WTC11 (cell line): ENCODE results near the gene VWA5B1. TPM values are rescaled to one million over a fixed set of nuclear protein-coding genes. Genes with fewer than 3 reads are reported as not detected.

ENCODE experiments used
- ATAC-seq: fragments of 200-7000 bp; cut with Tn5 transposase; 2 replicates; pipeline ENCODE4 v1.10.0; 2021; ENCODE audit warnings: mild to moderate bottlenecking, moderate library complexity
- CTCF ChIA-PET: fragments of 300-600 bp; sonication (Branson Sonifier 250); formaldehyde crosslinking; loops from one replicate; lab custom pipeline; 2021; ENCODE audit warnings: antibody characterized with exemption; lab: Charles Lee
- POLR2A ChIA-PET: fragments of 350-600 bp; sonication (Branson Sonifier 250); formaldehyde crosslinking; loops from one replicate; lab custom pipeline; 2021; ENCODE audit warnings: antibody characterized with exemption; lab: Charles Lee
- DNase-seq: peaks from one replicate; pipeline ENCODE4 v3.0.0; 2021; ENCODE audit warnings: low spot score
- H3K27ac Mint-ChIP-seq: 2 replicates; pipeline ENCODE4 v1.8.0; 2021; ENCODE audit warnings: mixed read lengths
- H3K27me3 Mint-ChIP-seq: 2 replicates; pipeline ENCODE4 v1.8.0; 2021; ENCODE audit warnings: low read depth, mild to moderate bottlenecking, moderate library complexity, mixed read lengths
- H3K36me3 Mint-ChIP-seq: 2 replicates; pipeline ENCODE4 v1.8.0; 2021; ENCODE audit warnings: mixed read lengths
- H3K4me1 Mint-ChIP-seq: 2 replicates; pipeline ENCODE4 v1.8.0; 2022; ENCODE audit warnings: mixed read lengths
- H3K4me3 Mint-ChIP-seq: 2 replicates; pipeline ENCODE4 v1.8.0; 2021; ENCODE audit warnings: mild to moderate bottlenecking, moderate library complexity, mixed read lengths
- H3K9me3 Mint-ChIP-seq: 2 replicates; pipeline ENCODE4 v1.8.0; 2021; ENCODE audit warnings: mixed read lengths
- ATF1 ChIP-seq: sonication (generic); formaldehyde crosslinking; IDR thresholded peaks from 2 replicates; pipeline ENCODE4 v1.8.1; 2023; ENCODE audit warnings: mild to moderate bottlenecking, moderate library complexity, missing genetic modification reagents
- ETV6 ChIP-seq: sonication (generic); formaldehyde crosslinking; IDR thresholded peaks from 2 replicates; pipeline ENCODE4 v1.8.1; 2022; ENCODE audit warnings: mild to moderate bottlenecking, missing genetic modification reagents
- FOXJ3 ChIP-seq: sonication (generic); formaldehyde crosslinking; IDR thresholded peaks from 2 replicates; pipeline ENCODE4 v1.9.0; 2021; ENCODE audit warnings: missing genetic modification reagents, mild to moderate bottlenecking, borderline replicate concordance
- FOXK1 ChIP-seq: sonication (generic); formaldehyde crosslinking; IDR thresholded peaks from 2 replicates; pipeline ENCODE4 v1.8.0; 2022; ENCODE audit warnings: mild to moderate bottlenecking, moderate library complexity, missing genetic modification reagents
- FOXP1 ChIP-seq: sonication (generic); formaldehyde crosslinking; IDR thresholded peaks from 2 replicates; pipeline ENCODE4 v1.8.0; 2022; ENCODE audit warnings: missing genetic modification reagents, mild to moderate bottlenecking, moderate library complexity, borderline replicate concordance
- NFE2L1 ChIP-seq: sonication (generic); formaldehyde crosslinking; IDR thresholded peaks from 2 replicates; pipeline ENCODE4 v1.8.1; 2023; ENCODE audit warnings: missing genetic modification reagents
- RORB ChIP-seq: fragments of 250-450 bp; sonication (Bioruptor Pico); IDR thresholded peaks from 2 replicates; pipeline ENCODE4 v1.9.0; 2021; ENCODE audit warnings: mild to moderate bottlenecking
- SMAD3 ChIP-seq: sonication (generic); formaldehyde crosslinking; IDR thresholded peaks from 2 replicates; pipeline ENCODE4 v1.8.0; 2022; ENCODE audit warnings: missing genetic modification reagents, mild to moderate bottlenecking, borderline replicate concordance
- SMAD4 ChIP-seq: sonication (generic); formaldehyde crosslinking; IDR thresholded peaks from 2 replicates; pipeline ENCODE4 v1.8.0; 2022; ENCODE audit warnings: mild to moderate bottlenecking, missing genetic modification reagents
- SP1 ChIP-seq: sonication (generic); formaldehyde crosslinking; conservative IDR thresholded peaks from 2 replicates; pipeline ENCODE4 v1.8.1; 2022; ENCODE audit warnings: missing genetic modification reagents
- TP53 ChIP-seq: sonication (generic); formaldehyde crosslinking; IDR thresholded peaks from 2 replicates; pipeline ENCODE4 v1.8.1; 2023; ENCODE audit warnings: mild to moderate bottlenecking, missing genetic modification reagents
- USF2 ChIP-seq: sonication (generic); formaldehyde crosslinking; IDR thresholded peaks from 2 replicates; pipeline ENCODE4 v1.8.1; 2023; ENCODE audit warnings: mild to moderate bottlenecking, missing genetic modification reagents, moderate library complexity
- ZBTB21 ChIP-seq: sonication (generic); formaldehyde crosslinking; IDR thresholded peaks from 2 replicates; pipeline ENCODE4 v1.8.1; 2023; ENCODE audit warnings: mild to moderate bottlenecking, missing genetic modification reagents, borderline replicate concordance
- ZNF232 ChIP-seq: sonication (generic); formaldehyde crosslinking; IDR thresholded peaks from 2 replicates; pipeline ENCODE4 v1.8.0; 2022; ENCODE audit warnings: mild to moderate bottlenecking, missing genetic modification reagents
- ZNF263 ChIP-seq: sonication (generic); formaldehyde crosslinking; IDR thresholded peaks from 2 replicates; pipeline ENCODE4 v1.8.1; 2022; ENCODE audit warnings: low read depth, mild to moderate bottlenecking, moderate library complexity, missing genetic modification reagents
- ZNF671 ChIP-seq: fragments of 250-450 bp; sonication (Bioruptor Pico); IDR thresholded peaks from 2 replicates; pipeline ENCODE4 v1.8.0; 2021; ENCODE audit warnings: mild to moderate bottlenecking
- total RNA-seq: library from RNA; stranded (reverse); gene quantifications from 3 replicates; pipeline ENCODE4 v1.2.3, GENCODE V29; 2021
- TF ChIP-seq, protein P1 (sequence below): sonication (generic); formaldehyde crosslinking; IDR thresholded peaks from 2 replicates; pipeline ENCODE4 v1.8.0; 2023; ENCODE audit warnings: missing genetic modification reagents, mild to moderate bottlenecking, borderline replicate concordance
- TF ChIP-seq, protein P2 (sequence below): sonication (generic); formaldehyde crosslinking; IDR thresholded peaks from 2 replicates; pipeline ENCODE4 v1.8.1; 2022; ENCODE audit warnings: low read depth, mild to moderate bottlenecking, moderate library complexity, missing genetic modification reagents, borderline replicate concordance
- TF ChIP-seq, protein P3 (sequence below): sonication (generic); formaldehyde crosslinking; IDR thresholded peaks from 2 replicates; pipeline ENCODE4 v1.8.0; 2022; ENCODE audit warnings: mild to moderate bottlenecking, missing genetic modification reagents

The VWA5B1 gene
- total RNA-seq, 1 experiment from 2014 or later = 1.5 TPM

DNA sequence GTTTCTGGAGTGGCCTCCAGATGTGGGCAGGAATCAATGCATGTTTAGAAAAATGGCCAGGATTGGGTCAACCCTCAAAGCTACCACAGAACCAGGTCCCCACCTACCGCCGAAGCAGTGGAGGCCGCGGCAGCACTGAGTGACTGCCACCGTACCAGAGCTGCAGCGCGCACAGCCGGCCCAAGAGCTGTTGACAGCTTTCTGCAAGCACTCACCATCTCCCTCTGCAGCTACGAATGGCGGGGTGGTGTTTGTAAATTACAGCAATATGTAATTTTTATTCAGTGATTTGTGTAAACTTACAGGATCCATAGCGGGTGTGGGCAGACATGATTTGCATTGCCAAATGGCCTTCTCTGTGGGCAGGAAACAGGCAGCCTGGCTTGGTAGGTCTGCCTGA lies 98.9 kb downstream of the VWA5B1 start:
- H3K4me1 Mint-ChIP-seq = peaks cover 18% of the 10 kb centered on the region
- H3K36me3 Mint-ChIP-seq = no peaks in the 10 kb centered on the region
- ATAC-seq = no peak
- H3K9me3 Mint-ChIP-seq = peaks cover 6% of the 10 kb centered on the region
- ChIA-PET CTCF (interaction anchor here (0.6 to 2.1 kb wide), 4 partner anchors 13 to 472 kb away, joined by 3 to 12 read pairs (median 8); no protein-coding TSS in a partner anchor), POLR2A (no interaction called here)
- no peak for DNase-seq
- no peak overlapping the region for H3K27ac Mint-ChIP-seq
- TF ChIP-seq ZNF671 (CRISPR knock-in tag) = no peak
- TF ChIP-seq SMAD3 = no peak
- no peak for TF ChIP-seq ETV6 (CRISPR knock-in tag)
- no peak for TF ChIP-seq USF2 (CRISPR knock-in tag)
- no peak for TF ChIP-seq ZNF263 (CRISPR knock-in tag)
- no peak for TF ChIP-seq ZBTB21 (CRISPR knock-in tag)
- TF ChIP-seq SMAD4 (CRISPR knock-in tag) = no peak
- TF ChIP-seq, protein P1, sequence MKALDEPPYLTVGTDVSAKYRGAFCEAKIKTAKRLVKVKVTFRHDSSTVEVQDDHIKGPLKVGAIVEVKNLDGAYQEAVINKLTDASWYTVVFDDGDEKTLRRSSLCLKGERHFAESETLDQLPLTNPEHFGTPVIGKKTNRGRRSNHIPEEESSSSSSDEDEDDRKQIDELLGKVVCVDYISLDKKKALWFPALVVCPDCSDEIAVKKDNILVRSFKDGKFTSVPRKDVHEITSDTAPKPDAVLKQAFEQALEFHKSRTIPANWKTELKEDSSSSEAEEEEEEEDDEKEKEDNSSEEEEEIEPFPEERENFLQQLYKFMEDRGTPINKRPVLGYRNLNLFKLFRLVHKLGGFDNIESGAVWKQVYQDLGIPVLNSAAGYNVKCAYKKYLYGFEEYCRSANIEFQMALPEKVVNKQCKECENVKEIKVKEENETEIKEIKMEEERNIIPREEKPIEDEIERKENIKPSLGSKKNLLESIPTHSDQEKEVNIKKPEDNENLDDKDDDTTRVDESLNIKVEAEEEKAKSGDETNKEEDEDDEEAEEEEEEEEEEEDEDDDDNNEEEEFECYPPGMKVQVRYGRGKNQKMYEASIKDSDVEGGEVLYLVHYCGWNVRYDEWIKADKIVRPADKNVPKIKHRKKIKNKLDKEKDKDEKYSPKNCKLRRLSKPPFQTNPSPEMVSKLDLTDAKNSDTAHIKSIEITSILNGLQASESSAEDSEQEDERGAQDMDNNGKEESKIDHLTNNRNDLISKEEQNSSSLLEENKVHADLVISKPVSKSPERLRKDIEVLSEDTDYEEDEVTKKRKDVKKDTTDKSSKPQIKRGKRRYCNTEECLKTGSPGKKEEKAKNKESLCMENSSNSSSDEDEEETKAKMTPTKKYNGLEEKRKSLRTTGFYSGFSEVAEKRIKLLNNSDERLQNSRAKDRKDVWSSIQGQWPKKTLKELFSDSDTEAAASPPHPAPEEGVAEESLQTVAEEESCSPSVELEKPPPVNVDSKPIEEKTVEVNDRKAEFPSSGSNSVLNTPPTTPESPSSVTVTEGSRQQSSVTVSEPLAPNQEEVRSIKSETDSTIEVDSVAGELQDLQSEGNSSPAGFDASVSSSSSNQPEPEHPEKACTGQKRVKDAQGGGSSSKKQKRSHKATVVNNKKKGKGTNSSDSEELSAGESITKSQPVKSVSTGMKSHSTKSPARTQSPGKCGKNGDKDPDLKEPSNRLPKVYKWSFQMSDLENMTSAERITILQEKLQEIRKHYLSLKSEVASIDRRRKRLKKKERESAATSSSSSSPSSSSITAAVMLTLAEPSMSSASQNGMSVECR (CRISPR knock-in tag) = no peak
- TF ChIP-seq, protein P2, sequence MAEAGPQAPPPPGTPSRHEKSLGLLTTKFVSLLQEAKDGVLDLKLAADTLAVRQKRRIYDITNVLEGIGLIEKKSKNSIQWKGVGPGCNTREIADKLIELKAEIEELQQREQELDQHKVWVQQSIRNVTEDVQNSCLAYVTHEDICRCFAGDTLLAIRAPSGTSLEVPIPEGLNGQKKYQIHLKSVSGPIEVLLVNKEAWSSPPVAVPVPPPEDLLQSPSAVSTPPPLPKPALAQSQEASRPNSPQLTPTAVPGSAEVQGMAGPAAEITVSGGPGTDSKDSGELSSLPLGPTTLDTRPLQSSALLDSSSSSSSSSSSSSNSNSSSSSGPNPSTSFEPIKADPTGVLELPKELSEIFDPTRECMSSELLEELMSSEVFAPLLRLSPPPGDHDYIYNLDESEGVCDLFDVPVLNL (CRISPR knock-in tag) = no peak
- no peak for TF ChIP-seq NFE2L1 (CRISPR knock-in tag)
- no peak for TF ChIP-seq TP53 (CRISPR knock-in tag)
- no peak for TF ChIP-seq ATF1
- TF ChIP-seq ZNF232 (CRISPR knock-in tag) = no peak
- TF ChIP-seq, protein P3, sequence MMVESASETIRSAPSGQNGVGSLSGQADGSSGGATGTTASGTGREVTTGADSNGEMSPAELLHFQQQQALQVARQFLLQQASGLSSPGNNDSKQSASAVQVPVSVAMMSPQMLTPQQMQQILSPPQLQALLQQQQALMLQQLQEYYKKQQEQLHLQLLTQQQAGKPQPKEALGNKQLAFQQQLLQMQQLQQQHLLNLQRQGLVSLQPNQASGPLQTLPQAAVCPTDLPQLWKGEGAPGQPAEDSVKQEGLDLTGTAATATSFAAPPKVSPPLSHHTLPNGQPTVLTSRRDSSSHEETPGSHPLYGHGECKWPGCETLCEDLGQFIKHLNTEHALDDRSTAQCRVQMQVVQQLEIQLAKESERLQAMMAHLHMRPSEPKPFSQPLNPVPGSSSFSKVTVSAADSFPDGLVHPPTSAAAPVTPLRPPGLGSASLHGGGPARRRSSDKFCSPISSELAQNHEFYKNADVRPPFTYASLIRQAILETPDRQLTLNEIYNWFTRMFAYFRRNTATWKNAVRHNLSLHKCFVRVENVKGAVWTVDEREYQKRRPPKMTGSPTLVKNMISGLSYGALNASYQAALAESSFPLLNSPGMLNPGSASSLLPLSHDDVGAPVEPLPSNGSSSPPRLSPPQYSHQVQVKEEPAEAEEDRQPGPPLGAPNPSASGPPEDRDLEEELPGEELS = no peak
- TF ChIP-seq SP1 (CRISPR knock-in tag) = no peak
- no peak for TF ChIP-seq RORB (CRISPR knock-in tag)
- no peak for TF ChIP-seq FOXP1 (CRISPR knock-in tag)
- TF ChIP-seq FOXK1 (CRISPR knock-in tag) = no peak
- no peak for TF ChIP-seq FOXJ3 (CRISPR knock-in tag)
- peaks cover 76% of the 10 kb centered on the region for H3K27me3 Mint-ChIP-seq
- H3K4me3 Mint-ChIP-seq = no peak overlapping the region
